Esophagus muscularis mucosa (tissue), 4 donors: ENCODE measurements around the gene NHLRC4. TPM values are rescaled to one million over a fixed set of nuclear protein-coding genes. Genes with fewer than 3 reads are reported as not detected.

ENCODE experiments used
- DNase-seq: peaks from one replicate; pipeline ENCODE4 v3.0.0-alpha.2; 2017; ENCODE audit errors: extremely low spot score
- H3K27ac ChIP-seq, 4 donors: fragments of 200-600 bp; sonication (generic); replicated peaks in 1 of 4; 1 replicate in 3 of 4; 2 replicates in 1 of 4; pipeline ENCODE4 v1.5.1; 2016 to 2019; ENCODE audit warnings: mild to moderate bottlenecking in 1 of 4
- H3K27me3 ChIP-seq, 4 donors: fragments of 200-600 bp; sonication (generic); one replicate each; pipeline versions ENCODE4 v1.5.1 to v1.6.0; 2016 to 2019
- H3K36me3 ChIP-seq, 4 donors: fragments of 200-600 bp; sonication (generic); one replicate each; pipeline ENCODE4 v1.5.1; 2016 to 2019
- H3K4me1 ChIP-seq, 4 donors: fragments of 200-600 bp; sonication (generic); one replicate each; pipeline ENCODE4 v1.5.1; 2016 to 2019
- H3K4me3 ChIP-seq, 4 donors: fragments of 200-600 bp; sonication (generic); 1 replicate in 2 of 4; 2 replicates in 2 of 4; pipeline ENCODE4 v1.5.1; 2016 to 2019; ENCODE audit warnings: mild to moderate bottlenecking in 4 of 4, moderate library complexity in 1 of 4
- H3K9me3 ChIP-seq, 4 donors: fragments of 200-600 bp; sonication (generic); 1 replicate in 3 of 4; 2 replicates in 1 of 4; pipeline ENCODE4 v1.5.1; 2016 to 2019
- EP300 ChIP-seq: sonication (generic); formaldehyde crosslinking; IDR thresholded peaks from one replicate; pipeline ENCODE4 v1.6.1; 2017; ENCODE audit warnings: antibody characterized with exemption
- POLR2A ChIP-seq: fragments of 450-650 bp; IDR thresholded peaks from one replicate; pipeline ENCODE4 v1.6.1; 2017; ENCODE audit warnings: antibody characterized with exemption, moderate library complexity, mild to moderate bottlenecking, low read depth
- POLR2AphosphoS5 ChIP-seq, 2 donors: sonication (generic); formaldehyde crosslinking; IDR thresholded peaks; one replicate each; pipeline ENCODE4 v1.6.1; 2017; ENCODE audit warnings: antibody characterized with exemption in 2 of 2
- WGBS: methylation state at CpG from one replicate; pipeline ENCODE4 v1.1.5; 2018; 5-methylcytosine and 5-hydroxymethylcytosine counted together
- intact Hi-C: fragments of 100-400 bp; cut with DNase I; formaldehyde crosslinking; loops from one replicate; pipeline ENCODE4 v1.15.1; 2023
- total RNA-seq, 4 donors: library from RNA; depleted of rRNA; stranded (reverse); fragments of >200 nt; gene quantifications; one replicate each; pipeline versions ENCODE4 v1.1.0 to v1.2.1, GENCODE V29; 2016
- TF ChIP-seq, protein P1 (sequence below), 3 experiments: fragments of 200-600 bp in 2 of 3; fragments of 450-650 bp in 1 of 3; sonication (generic) in 2 of 3; IDR thresholded peaks; one replicate each; pipeline ENCODE4 v1.5.1; 2017 to 2019; ENCODE audit warnings: antibody characterized with exemption in 3 of 3, mild to moderate bottlenecking in 2 of 3, moderate library complexity in 1 of 3

The NHLRC4 gene
- total RNA-seq, 4 donors from 2014 or later: 1.2 to 2.6 (median 1.9) TPM

DNA sequence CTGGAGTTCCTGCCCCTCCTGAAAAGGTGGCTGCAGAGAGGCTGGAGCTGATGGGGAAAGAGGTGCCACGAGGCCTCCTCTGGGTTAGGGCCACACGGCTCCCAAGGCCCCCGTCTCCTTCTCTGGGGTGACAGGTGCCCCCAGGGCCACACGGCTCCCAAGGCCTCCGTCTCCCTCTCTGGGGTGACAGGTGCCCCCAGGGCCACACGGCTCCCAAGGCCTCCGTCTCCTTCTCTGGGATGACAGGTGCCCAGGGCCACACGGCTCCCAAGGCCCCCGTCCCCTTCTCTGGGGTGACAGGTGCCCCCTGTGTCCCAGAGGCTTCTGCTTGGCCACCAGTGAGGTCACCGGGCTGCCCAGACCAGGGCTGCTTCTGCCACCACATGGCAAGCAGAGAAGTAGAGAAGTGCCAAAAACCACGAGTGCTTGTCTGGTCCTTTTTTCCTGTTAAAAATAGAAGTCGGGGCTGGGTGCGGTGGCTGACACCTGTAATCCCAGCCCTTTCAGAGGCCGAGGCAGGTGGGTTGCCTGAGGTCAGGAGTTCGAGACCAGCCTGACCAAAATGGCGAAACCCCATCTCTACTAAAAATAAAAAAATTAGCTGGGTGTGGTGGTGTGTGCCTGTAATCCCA lies 35.2 kb upstream of the NHLRC4 start:
- H3K36me3 ChIP-seq: peaks cover 0 to 31% (median 18%) of the 10 kb centered on the region in 4 donors
- no peak overlapping the region for H3K4me3 ChIP-seq
- no peaks in the 10 kb centered on the region for H3K27me3 ChIP-seq
- no peak for DNase-seq
- peaks cover 31 to 59% (median 49%) of the 10 kb centered on the region in 4 donors for H3K4me1 ChIP-seq
- TF ChIP-seq, protein P1, sequence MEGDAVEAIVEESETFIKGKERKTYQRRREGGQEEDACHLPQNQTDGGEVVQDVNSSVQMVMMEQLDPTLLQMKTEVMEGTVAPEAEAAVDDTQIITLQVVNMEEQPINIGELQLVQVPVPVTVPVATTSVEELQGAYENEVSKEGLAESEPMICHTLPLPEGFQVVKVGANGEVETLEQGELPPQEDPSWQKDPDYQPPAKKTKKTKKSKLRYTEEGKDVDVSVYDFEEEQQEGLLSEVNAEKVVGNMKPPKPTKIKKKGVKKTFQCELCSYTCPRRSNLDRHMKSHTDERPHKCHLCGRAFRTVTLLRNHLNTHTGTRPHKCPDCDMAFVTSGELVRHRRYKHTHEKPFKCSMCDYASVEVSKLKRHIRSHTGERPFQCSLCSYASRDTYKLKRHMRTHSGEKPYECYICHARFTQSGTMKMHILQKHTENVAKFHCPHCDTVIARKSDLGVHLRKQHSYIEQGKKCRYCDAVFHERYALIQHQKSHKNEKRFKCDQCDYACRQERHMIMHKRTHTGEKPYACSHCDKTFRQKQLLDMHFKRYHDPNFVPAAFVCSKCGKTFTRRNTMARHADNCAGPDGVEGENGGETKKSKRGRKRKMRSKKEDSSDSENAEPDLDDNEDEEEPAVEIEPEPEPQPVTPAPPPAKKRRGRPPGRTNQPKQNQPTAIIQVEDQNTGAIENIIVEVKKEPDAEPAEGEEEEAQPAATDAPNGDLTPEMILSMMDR (IDR thresholded peaks at IDR 0.05): no peak
- no peak for TF ChIP-seq POLR2A
- WGBS: 91% methylated on average over 16 of the region's 16 CpGs
- intact Hi-C loops: no loop called here
- no peaks in the 10 kb centered on the region for H3K9me3 ChIP-seq
- no peak overlapping the region for H3K27ac ChIP-seq

DNA sequence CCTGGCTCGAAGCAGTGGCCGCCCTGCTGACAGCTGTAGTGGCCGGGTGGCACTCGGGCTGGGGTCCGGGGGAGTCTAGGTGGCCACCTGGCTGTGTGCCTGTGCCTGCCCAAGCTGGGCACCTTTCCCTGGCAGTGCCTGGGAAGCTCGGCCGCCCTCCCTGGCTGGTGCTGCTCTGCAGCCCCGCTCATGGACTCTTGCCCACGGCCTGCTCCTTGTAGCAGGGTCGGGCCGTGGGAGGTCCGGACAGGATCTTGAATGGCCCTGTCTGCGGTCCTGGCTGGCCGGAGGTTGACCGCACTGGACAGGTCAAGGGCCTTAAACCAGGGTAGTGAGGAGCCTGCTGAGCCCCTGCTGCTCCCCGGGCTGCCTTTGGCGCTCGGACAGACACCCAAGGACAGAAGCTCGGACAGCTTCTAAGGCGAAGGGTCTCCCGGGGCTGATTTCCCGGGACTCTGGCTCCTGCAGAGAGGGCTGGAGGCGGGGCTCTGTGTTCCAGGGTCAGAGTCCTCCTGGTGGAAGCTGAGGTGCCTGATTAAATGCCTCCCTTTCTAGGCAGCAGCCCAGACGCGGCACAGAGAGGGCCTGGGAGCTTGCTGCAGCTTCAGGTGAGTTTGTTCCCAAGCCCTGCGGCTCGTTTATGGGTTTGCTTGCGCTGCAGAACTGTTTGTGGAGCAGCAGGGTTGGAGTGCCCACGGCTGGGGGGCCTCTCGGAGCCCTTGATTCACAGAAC lies 33.2 kb upstream of the NHLRC4 start:
- intact Hi-C loops: no loop called here
- Histone ChIP-seq H3K4me3 (no peak overlapping the region), H3K27me3 (no peaks in the 10 kb centered on the region), H3K27ac (no peak overlapping the region), H3K9me3 (no peaks in the 10 kb centered on the region), H3K4me1 (peaks cover 26 to 51% (median 42%) of the 10 kb centered on the region in 4 donors), H3K36me3 (peaks cover 0 to 50% (median 38%) of the 10 kb centered on the region in 4 donors)
- 84% methylated on average over 23 of the region's 30 CpGs for WGBS
- DNase-seq: no peak
- no peak for TF ChIP-seq POLR2A
- no peak for TF ChIP-seq EP300
- TF ChIP-seq POLR2AphosphoS5 (IDR thresholded peaks at IDR 0.05): no peak
- TF ChIP-seq, protein P1 (IDR thresholded peaks at IDR 0.05): no peak

DNA sequence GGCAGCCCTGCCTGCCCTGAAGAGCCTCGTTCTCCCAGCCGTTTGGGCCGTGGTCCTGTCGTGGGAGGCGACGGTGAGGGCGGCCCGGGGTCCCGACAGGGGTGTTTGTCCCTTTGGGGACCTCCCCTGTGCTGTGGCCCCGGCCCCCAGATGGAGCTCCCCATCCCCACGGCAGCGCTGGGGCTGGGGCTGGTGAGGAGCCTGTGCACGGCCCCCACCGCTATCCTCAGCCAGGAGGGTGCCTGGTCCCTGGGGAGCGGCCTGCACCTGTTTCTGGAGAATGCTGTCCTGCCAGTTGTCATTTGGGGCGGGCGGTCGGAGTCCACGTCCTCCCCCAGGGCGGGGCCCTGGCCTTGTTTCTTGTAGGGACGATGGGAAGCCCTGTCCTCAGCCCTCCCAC lies 32.7 kb upstream of the NHLRC4 start:
- H3K36me3 ChIP-seq: peaks cover 0 to 54% (median 41%) of the 10 kb centered on the region in 4 donors
- WGBS: 84% methylated on average over 12 of the region's 21 CpGs
- intact Hi-C loops: no loop called here

DNA sequence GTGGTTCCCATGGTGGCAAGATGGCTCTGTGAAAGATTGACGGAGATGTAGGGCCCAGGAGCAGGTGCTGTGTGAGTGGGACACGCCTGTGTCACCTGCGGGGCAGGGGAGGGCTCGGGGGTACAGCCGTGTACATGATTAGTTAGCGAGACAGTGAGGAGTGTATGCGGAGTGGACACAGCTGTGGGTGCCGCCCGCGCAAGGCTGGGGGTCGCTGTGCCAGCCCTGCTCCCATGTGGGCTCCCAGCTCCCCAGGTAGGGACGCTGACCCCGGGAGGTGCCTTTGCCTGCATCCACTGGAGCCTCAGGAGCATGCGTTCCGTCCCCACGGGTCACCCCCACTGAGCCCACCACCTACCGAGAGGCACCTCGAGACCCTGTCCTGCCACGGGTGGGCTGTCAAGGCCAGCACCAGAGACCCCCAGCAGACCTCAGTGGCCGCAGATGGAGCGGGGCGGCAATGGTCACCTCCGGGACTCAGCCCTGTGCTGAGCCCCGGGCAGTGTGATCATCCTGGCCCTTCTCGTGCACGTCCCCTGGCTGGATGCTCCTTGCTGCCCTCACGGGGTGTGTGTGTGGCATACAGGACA lies 31.9 kb upstream of the NHLRC4 start:
- TF ChIP-seq EP300: no peak
- TF ChIP-seq, protein P1 (IDR thresholded peaks at IDR 0.05): no peak
- no peak for TF ChIP-seq POLR2A
- no peak for TF ChIP-seq POLR2AphosphoS5 (IDR thresholded peaks at IDR 0.05)
- WGBS: 94% methylated on average over 11 of the region's 27 CpGs
- no peak overlapping the region for H3K4me3 ChIP-seq
- H3K9me3 ChIP-seq: no peaks in the 10 kb centered on the region
- H3K36me3 ChIP-seq: peaks cover 0 to 62% (median 41%) of the 10 kb centered on the region in 4 donors
- no peak for DNase-seq
- H3K27ac ChIP-seq: no peak overlapping the region
- H3K27me3 ChIP-seq: no peaks in the 10 kb centered on the region
- intact Hi-C loops: no loop called here
- peaks cover 12 to 37% (median 28%) of the 10 kb centered on the region in 4 donors for H3K4me1 ChIP-seq

More for the DNA sequence above, 32.7 kb upstream of the NHLRC4 start:
- Histone ChIP-seq H3K27me3 (no peaks in the 10 kb centered on the region), H3K4me3 (no peak overlapping the region), H3K27ac (no peak overlapping the region), H3K9me3 (no peaks in the 10 kb centered on the region), H3K4me1 (peaks cover 20 to 45% (median 36%) of the 10 kb centered on the region in 4 donors)
- no peak for DNase-seq
- TF ChIP-seq, protein P1 (IDR thresholded peaks at IDR 0.05): no peak
- TF ChIP-seq POLR2A: no peak
- no peak for TF ChIP-seq POLR2AphosphoS5 (IDR thresholded peaks at IDR 0.05)
- TF ChIP-seq EP300: no peak
